Activated CD8-positive, alpha-beta memory T cell treated with anti-CD3 and anti-CD28 coated beads, Interleukin-2, amount 50 U/mL, for 4 hours (primary cell): Measurements from ENCODE around the gene ARHGEF6.

Experiments
- DNase-seq: peaks from one replicate; pipeline ENCODE4 v3.0.0-alpha.2; 2020

Gene ARHGEF6

GRCh38 chrX:136636121-136636520, 144.6 kb downstream of the ARHGEF6 start:
- DNase-seq = no peak

GRCh38 chrX:136635235-136635634, 145.5 kb downstream of the ARHGEF6 start:
- no peak for DNase-seq

- DNase-seq = no peak
Measured at GRCh38 chrX:136630881-136631280, 149.9 kb downstream of the ARHGEF6 start.

- DNase-seq = no peak
Measured at GRCh38 chrX:136629084-136629750, 151.5 kb downstream of the ARHGEF6 start.

DNA sequence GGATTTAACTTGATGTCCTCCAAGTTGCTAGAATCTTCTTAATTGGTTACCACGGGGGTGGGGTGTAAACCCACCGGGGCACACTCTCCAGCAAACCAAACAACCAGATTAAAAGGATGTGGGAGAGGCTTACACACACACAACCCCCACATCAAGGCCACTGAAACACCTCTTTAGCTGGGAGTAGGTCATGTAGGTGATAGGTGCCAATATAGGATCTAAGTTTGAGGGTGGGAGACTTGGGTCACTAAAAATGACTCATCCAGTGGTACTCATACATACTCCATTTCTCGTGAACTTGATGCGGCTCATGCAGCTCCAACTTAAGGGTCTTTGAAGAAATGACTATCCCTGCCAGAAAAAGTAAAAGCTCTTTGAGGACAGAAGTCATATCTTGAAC, 153.3 kb downstream of the ARHGEF6 start:
- no peak for DNase-seq

DNA sequence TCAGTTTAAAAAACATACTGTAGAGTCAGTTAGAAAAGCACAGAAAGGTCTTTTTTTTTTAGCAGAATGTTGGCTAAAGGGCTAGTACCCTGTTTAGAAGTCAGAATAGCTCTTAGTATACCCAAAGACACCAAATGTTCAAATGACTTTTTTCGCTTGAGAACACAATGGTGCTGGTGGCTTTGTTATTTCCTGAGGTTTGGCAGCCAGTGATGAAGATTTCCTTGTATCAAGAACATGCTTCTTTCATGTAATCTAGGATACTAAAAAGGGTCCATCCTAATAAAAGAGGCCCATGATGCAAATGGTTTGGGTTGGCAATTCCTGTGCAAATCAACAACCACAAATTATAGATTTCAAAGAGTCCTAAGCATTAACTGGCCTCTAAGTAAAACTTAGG, 153.8 kb downstream of the ARHGEF6 start:
- no peak for DNase-seq

DNA sequence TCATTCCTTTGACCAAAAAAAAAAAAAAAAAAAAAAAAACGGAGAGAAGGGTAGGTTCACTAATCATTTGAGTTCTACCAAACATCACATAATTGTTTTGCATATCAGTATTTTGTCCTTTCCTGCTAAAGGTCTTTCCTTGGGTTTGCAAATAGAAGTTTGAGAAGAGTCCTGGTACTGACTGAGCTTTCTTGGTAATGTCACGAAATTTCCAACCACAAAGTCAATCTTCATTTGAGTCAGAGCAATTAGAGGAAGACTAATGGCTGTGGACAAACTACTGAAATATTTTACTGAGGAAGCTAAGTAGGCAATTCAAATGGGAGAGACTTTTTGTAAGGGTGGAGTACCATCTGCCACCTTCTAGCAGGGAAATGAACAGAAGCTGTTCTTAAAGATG, 154.5 kb downstream of the ARHGEF6 start:
- no peak for DNase-seq

DNA sequence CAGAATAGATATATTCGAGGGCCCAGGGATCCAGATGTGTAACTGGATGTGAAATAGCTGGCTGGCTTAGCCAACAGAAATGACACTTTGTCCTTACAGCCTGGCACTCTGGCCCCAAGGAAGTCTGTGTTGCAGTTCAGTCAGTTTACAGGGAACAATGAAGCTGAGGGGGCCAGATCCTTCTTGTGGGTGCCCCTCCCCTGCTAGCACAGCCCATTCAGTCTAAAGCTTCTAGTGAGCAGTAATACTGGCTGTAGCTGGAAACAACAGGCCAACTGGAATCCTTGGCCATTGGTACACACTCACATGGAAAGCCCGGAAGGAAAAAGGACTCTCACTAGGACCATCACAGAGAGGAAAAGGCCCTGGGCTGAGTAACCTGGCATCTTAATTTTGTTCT, 155.5 kb downstream of the ARHGEF6 start:
- DNase-seq = no peak

DNA sequence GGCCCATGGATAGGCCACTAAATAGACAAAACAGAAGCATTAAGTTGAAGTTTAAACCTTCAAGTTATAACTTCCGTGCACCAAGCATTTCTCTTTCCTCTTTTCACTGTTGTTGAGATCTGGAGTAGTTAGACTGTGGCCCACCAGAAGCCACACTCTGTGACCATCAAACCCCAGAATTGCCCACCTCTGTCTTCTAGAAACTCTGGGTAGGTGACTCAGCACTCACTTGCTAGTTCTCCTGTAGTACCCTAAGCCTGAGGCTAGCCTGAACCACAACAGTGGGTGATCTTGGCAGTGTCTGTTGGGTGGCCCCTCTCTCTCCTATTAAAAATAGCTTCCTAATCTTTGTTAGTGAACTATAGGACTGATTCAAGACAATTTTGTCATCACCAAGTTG, 157.3 kb downstream of the ARHGEF6 start:
- DNase-seq = peak; percentile 16

- no peak for DNase-seq
Measured at GRCh38 chrX:136622568-136622967, 158.2 kb downstream of the ARHGEF6 start.

DNA sequence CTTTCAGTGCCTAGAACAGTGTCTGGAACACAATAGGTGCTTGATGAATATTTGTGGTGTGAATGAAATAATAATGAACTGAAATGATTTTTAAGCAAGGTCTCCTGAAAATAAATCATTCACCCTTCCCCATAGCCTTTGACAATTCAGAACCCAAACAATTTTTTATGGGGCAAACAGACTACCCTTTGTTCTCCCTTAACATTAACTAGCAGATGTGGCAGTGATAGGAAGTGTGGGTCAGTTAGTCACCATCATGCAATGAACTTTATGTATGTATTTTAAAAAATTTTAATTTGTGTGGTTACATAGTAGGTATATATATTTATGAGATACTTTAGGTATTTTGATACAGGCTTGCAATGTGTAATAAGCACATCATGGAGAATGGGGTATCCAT, 160.0 kb downstream of the ARHGEF6 start:
- no peak for DNase-seq

DNA sequence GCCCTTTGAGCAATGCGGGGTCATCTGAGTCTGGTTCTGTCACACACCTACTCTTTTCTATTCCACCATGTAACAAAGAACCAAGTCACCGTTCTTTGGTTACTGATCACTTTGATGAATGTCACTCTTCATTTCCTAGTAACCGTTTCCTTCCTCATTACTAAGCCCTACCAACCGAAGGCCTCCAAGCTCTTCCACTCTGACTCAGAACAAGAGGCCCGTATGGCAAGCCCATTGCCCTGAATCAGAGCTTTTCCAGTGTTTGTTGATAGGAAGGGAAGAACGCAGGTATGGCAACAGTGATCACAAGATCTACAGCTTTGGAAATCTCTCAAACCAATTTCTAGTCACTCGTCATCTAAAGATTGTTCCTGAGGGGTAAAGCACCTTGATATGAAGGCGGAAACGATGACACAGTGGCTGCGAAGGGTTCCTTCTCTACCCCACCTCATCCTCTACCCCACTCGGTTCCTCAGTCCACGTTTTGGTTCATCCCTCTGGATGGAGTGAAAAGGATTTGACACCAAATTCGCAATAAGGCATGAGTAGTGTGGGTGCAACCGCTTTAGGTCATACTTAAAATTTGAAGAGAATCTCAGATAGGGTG, 160.7 kb downstream of the ARHGEF6 start:
- DNase-seq = peak; percentile 17

- DNase-seq = no peak
Measured at GRCh38 chrX:136616987-136617685, 163.6 kb downstream of the ARHGEF6 start.
